Activated naive CD4-positive, alpha-beta T cell treated with anti-CD3 and anti-CD28 coated beads, Interleukin-2, amount 50 U/mL, for 16 hours (primary cell): Measurements from ENCODE around the gene IRGM.
A peak's percentile ranks its signal among the peaks of the same experiment; 100 is the strongest.
"Not testable (repeated sequence)": the region's sequence is repeated elsewhere in the genome, so short reads cannot be mapped to it uniquely, and the experiment has no call there.

Experiments
- DNase-seq: peaks from one replicate; pipeline ENCODE4 v3.0.0-alpha.2; 2020

The IRGM gene, protein sequence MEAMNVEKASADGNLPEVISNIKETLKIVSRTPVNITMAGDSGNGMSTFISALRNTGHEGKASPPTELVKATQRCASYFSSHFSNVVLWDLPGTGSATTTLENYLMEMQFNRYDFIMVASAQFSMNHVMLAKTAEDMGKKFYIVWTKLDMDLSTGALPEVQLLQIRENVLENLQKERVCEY

DNA sequence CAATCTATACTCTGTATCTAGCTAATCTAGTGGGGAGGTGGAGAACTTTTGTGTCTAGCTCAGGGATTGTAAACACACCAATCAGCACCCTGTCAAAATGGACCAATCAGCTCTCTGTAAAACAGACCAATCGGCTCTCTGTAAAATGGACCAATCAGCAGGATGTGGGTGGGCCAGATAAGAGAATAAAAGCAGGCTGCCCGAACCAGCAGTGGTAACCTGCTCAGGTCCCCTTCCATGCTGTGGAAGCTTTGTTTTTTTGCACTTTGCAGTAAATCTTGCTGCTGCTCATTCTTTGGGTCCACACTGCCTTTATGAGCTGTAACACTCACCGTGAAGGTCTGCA lies at the start of gene IRGM:
Gene IRGM (plus strand): TSS at position 214 of the 346 bp plus-strand sequence. CDS start 1,603 bp downstream, outside the sequence.
- not testable (repeated sequence) for DNase-seq

DNA sequence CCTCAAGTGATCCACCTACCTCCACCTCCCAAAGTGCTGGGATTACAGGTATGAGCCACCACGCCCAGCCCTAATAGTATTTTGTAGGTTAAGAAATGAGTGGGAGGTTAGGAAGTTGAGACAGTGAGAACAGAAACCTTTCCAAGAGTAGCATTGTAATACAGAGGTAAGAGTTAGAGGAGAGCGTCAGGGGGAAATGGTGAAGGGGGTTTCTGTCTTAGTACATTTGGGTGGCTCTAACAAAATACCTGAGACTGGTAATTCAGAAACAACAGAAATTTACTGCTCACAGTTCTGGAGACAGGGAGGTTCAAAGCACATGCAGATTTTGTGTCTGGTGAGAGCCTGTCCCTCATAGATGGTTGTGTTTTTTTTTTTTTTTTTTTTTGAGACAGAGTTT lies 48.9 kb upstream of the IRGM start:
- DNase-seq = no peak

DNA sequence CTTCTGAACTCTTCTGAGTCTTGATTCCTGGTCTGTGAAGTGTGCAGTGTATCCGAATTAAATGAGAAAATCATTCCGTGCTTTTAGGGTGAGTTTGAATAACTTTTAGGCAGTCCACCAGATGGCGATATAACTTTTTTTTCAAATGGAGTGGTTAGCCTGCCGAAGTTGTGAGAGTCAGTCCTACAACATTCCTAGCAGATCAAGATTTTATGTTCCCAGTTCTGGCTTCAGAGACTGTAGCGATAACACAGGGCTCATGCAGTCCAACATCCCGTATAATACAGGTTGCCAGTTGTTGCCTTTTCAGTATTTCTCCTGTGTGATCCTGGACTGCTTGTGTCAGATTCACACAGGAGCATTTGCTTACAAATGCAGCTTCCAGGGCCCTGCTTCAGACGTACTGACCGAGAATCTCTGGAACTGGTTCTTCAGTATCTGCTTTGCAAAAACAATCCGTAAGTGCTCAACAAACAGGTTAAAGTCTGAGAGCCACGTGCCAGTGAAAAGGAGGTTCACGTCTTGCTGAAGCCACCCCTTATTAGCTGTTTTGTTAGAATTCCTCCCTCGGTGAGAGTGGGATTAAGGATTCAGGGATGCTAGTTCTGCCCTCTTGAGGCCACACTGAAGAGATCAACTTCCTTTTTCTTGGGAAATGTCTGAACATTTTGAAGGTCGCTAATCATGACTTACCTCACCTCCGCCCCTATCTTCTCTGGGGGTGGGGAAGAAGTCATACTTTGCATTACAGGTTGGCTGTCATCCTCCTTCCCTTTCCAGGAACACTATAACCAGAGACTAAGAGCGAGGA lies 45.0 kb upstream of the IRGM start:
- no peak for DNase-seq

DNA sequence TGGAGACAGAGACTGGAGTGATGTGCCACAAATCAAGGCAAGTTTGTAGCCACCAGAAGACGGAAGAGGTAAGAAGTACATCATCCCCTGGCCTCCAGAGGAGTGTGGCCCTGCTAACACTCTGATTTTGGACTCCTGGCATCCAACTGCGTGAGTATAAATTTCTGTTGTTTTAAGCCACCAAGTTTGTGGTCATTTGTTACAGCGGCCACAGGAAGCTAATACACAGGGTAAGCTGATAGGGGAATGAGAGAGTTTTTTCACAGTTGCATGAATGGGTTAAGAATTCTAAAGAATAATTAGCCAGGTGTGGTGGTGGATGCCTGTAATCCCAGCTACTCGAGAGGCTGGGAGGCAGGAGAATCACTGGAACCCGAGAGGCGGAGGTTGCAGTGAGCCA lies 41.9 kb upstream of the IRGM start:
- DNase-seq = no peak

DNA sequence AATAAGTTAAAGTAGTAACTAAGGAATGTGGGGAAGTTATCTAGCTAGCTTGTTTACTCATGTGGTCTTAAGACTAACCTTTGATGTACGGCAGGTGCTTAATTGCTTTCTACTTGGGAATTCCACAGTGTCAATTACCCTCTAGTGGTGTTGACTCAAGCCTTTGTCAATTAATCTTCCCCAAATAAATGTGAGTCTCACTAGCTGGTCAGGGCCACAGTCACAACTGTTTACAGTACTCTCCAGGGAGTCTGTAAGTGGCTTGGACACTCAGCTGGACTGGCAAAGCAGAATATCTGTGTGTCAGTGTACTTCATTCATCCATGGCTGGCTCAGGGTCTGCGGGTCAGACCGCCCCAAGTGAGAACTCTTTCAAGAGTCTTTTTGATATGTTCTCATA lies 37.0 kb upstream of the IRGM start:
- no peak for DNase-seq

DNA sequence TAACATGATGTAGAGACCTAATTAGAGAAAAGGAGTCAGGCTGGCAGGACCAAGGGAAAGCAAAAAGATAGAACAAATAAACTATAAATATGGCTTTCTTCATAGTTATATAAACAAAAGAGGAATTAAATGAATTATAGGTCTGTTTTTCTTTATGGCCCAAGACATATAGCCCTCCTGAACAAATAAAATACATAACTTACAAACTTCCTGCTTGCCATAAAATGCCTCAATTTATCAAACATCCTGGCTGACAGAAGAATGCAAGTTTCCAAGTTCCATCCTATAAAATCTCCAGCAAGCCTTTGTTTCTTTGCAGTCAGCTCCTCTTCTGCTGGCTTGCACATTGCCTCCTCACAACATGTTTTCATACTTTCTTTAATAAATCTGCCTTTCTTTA lies 31.3 kb upstream of the IRGM start:
- DNase-seq = no peak

DNA sequence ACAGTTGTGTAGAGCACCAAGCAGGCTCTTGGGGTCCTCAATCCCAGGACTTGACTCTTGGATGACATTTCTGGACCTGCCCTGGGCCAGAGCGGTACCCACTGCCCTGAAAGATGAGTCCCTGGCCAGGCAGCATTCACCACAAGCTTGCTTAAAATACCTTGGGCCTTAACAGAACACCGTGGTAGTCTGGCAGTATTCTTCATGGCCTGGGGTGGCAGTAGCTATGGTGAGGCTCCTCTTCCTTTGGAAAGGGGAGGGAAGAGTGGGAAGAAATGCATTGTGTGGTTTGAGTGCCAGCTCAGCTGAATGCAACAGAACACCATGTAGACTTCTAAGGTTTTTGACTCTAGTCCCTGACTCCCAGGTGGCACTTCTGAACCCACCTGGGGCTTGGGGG lies 29.4 kb upstream of the IRGM start:
- DNase-seq = no peak

DNA sequence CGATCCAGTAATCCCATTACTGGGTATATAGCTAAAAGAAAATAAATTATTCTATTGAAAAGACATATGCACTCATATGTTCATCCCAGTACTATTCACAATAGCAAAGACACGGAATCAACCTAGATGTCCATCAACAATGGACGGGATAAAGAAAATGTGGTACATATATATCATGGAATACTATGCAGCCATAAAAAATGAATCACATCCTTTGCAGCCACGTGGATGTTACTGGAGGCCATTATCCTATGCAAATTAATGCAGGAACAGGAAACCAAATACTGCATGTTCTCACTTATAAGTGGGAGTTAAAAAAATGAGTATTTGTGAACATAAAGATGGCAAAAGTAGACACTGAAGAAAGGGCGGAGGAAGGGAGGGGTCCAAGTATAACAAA lies 16.6 kb upstream of the IRGM start:
- no peak for DNase-seq

DNA sequence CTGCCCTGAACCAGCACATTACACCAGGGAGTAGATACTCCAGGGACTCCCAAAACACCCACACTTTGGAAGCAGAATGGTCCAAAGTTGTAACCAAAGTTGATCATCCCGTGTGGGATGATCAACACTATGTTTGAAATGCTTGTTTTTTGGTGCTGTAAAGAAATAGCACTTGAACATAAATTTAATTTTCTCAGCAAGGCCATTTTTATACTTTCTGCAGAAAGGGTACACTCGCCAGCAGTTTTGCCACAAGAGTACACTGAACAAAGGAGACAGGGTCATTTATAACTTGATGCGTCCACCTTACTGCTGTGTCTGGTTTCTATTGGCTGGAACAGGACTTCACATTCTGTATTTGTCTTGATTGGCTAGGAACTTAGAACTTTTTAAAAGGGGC lies 14.5 kb upstream of the IRGM start:
- DNase-seq = not testable (repeated sequence)

DNA sequence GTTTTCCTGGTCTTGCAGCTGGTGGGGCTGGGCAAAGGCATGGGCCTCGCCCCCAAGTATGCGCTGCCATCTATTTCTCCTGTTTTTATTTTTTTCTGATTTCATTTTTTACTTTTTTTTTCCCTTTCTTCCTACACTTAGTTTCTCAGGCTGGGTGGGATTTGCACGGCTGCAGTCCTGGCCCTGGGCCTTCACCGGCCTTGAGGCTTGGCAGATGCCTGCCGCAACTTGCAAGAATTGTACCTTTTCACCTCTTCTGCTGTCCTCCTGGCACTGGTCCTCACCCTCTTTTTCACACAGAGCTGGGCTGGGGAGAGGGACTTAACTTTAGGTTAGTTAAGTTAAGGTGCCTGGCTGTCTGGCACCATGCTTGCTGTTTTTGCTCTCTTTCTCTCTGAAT lies 10.3 kb upstream of the IRGM start:
- DNase-seq = no peak

DNA sequence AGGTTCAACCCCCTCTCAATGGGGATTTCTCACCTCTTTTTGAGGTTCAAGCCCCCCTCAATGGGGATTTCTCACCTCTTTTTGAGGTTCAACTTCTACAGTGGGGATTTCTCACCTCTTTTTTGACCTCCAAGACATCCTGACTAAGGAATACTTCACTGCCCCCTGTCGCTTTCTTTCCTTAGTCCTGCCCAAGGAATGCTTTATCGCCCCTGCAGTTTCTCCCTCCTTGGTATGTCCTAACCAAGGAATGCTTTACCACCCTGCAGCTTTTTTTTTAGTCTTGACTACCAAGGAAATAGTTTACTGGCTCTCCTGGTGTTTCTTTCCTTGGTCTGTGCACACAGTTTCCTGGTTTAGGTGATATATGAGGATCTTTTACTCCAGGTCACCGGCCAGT lies 9.6 kb upstream of the IRGM start:
- DNase-seq = no peak

DNA sequence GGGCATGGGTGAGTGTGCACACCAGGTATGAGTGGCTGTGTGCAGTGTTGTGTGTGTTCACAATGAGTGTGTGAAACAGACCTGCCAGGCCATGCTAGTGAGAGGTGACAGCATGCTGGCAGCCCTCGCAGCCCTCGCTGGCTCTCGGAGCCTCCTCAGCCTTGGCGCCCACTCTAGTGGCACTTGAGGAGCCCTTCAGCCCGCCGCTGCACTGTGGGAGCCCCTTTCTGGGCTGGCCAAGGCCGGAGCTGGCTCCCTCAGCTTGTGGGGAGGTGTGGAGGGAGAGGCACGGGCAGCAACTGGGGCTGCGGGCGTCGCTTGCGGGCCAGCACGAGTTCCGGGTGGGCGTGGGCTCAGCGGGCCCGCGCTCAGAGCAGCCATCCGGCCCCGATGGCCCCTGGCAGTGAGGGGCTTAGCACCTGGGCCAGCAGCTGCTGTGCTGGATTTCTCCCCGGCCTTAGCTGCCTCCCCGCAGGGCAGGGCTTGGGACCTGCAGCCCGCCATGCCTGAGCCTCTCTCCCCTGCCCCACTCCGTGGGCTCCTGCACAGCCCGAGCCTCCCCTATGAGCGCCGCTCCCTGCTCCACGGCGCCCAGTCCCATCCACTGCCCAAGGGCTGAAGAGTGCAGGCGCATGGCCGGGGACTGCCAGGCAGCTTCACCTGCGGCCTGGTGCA lies 999 bp upstream of the IRGM start:
- DNase-seq = not testable (repeated sequence)

DNA sequence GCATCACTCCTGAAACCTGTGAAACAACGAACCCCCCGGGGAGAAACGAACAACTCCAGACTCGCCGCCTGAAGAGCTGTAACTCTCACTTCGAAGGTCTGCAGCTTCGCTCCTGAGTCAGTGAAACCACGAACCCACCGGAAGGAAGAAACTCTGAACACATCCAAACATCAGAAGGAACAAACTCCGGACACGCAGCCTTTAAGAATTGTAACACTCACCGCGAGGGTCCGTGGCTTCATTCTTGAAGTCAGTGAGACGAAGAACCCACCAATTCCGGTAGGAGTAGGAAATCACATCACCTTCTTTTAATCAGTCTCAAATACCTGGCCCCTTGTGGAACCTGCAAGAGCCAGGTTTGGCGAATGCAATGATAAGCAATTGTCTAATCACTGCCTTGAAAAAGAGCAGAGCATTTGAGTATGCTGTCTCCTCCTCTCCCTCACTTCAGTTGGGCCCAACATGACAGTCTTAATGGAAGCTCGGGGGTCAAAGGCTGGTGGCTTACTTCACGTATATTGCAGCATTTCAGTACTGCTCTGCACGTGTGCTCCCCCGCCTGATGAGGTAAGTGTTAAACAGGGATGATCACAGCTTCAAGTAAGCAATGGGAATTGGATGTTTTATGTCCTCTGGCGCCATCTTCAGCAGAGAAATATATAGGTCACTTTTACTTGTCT lies 473 bp downstream of the IRGM start:
- DNase-seq = peak; percentile 58

DNA sequence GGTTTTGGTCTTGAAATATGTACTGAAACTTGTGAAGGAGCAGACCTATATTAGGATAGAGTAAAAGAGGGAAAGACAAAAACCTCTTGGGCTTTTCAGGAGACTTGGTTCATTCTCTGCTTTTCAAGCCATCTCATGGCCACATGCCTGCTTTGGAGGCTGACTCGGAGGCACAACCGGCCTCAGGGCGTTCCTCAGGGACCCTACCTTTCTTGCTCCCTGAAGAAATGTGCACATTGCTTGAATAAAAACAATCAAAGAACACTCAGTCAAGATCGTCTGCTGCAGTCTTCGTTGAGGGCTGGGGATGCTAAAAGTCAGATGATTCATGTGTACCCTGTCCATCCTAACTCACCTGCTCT lies 994 bp downstream of the IRGM start:
- no peak for DNase-seq

DNA sequence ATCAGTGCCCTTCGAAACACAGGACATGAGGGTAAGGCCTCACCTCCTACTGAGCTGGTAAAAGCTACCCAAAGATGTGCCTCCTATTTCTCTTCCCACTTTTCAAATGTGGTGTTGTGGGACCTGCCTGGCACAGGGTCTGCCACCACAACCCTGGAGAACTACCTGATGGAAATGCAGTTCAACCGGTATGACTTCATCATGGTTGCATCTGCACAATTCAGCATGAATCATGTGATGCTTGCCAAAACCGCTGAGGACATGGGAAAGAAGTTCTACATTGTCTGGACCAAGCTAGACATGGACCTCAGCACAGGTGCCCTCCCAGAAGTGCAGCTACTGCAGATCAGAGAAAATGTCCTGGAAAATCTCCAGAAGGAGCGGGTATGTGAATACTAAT lies 1.9 kb downstream of the IRGM start:
- no peak for DNase-seq

DNA sequence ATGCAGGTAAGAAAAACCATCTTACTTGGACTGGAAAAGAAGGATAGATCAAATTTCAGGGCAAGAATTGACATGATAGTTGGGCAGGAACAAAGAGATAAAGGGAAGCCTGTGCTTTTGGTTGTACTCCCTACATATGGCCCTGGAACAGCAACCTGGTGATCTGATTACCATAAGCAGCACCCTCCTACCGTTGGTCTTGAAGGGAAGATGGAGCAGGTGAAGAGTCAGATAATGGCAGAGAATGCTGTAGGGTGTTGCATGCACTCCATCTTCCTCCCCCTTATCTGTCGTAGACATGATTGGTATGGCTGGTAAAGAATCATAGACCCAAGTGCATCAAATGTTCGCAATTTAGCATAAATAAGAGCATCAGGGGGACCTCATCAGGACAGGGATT lies 4.7 kb downstream of the IRGM start:
- no peak for DNase-seq

DNA sequence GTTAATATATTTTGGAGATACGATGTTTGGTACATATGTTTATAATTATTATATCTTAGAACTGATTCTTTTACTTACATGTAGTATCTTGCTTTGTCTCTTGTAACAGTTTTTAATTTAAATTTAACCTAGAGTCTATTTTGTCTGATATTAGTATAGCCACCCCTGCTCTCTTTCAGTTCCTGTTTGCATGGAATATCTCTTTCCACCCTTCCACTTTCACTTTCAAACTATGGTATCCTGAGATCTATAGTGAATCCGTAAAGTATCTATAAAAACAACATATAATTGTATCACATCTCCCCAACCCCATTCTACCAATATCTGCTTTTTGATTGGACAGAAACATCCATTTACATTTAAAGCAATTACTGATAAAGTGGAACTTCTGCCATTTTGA lies 7.2 kb downstream of the IRGM start:
- DNase-seq = no peak

DNA sequence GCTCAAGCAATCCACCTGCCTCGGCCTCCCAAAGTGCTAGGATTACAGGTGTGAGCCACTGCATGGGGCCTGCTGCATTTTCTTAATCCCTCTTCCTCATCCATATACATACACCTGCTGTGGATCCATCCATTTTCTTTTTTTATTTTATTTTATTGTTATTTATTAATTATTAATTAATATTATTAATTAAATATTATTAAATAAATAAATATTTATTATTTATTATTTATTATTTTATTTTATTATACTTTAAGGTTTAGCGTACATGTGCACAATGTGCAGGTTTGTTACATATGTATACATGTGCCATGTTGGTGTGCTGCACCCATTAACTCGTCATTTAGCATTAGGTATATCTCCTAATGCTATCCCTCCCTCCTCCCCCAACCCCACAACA lies 10.4 kb downstream of the IRGM start:
- not testable (repeated sequence) for DNase-seq

DNA sequence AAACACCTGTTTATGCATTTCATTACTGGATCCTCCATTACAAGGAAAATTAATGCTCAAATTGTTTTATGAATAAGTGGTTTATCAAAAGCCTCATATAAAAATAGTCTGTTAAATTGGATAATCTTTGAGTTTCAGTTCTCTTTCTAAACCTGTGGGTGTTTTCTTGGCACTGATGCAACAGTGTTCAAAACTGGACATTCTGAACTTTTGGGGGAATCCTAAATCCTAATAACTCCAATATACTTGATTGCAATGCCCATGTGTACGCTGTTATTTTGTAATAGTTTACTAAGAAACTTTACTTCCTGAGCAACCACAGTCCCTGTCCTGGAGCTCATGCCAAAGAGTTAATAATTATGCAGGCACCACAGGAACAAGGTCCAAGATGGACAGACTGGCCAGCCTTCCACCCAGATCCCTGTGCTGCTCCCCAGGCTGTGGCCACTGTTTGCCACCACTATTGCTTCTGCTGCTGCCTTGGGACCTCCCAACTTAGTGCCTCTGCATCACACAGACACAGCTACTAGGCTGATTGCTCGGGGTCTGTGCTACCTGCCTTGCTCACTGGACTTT lies 14.0 kb downstream of the IRGM start:
- no peak for DNase-seq

DNA sequence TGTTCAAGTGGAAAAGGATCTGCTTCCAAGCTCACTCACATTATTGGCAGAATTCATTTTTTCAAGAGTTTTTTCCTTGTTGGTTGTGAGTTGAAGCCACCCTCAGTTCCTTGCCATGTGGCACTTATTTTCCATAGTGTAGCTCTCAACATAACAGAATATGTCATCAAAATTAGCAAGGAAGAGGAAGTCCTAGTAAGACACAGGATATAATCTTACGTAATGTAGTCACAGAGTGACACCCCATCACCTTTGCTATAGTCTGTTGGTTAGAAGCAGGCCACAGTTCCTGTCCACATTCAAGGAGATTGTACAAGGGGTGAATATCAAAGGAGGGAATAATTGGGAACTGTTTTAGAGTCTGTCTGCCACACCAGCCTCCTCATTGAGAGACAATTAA lies 15.7 kb downstream of the IRGM start:
- no peak for DNase-seq

DNA sequence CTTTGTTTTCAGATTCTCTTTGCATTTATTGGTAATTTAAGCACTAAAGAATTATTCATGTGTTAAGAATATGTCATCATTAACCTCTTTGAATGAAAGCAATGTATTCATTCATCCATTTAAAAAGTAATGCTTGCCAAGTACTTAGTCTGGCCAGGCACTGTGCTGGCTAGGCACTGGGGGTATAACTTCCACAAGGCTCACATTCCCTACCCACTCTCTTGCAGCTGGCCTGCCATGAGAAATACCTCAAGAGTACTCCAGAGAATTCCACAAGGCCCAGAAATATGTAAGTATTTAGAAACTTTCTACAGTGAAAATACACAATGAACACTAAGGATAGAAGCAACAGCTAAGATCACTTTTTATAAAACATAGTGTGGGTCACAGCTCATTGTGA lies 33.0 kb downstream of the IRGM start:
- no peak for DNase-seq

DNA sequence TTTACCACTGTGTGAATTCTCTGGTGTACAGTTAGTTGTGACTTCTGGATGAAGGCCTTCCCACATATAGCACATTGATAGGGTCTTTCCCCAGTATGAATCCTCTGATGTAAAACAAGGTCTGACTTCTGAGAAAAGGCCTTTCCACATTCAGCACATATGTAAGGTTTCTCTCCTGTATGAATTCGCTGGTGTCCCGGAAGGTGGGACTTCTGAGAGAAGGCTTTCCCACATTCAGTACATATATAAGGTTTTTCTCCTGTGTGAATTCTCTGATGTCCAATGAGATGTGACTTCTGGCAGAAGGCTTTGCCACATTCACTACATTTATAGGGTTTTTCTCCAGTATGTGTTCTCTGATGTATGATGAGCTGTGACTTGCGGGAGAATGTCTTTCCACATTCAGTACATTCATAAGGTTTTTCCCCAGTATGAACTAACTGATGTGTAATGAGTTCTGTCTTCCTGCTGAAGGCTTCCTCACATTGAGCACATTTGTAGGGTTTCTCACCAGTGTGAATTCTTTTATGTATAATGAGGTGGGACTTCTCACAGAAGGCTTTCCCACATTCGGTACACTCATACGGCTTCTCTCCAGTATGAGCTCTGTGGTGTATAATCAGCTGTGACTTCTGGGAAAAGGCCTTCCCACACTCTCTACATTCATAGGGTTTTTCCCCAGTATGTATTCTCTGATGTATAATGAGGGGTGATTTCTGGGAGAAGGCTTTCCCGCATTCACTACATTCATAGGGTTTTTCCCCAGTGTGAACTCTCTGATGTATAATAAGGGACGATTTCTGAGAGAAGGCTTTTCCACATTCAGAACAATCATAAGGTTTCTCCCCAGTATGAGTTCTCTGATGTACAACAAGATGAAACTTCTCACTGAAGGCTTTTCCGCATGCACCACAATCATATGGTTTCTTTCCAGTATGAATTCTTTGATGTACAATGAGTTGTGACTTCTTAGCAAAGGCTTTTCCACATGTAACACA lies 49.4 kb downstream of the IRGM start:
- no peak for DNase-seq
